NCI-H226 (cell line): ENCODE measurements around the gene RGL4.
"Not testable (repeated sequence)": the region's sequence is repeated elsewhere in the genome, so short reads cannot be mapped to it uniquely, and the experiment has no call there.

Experiments
- DNase-seq: peaks from one replicate; pipeline ENCODE4 v3.0.0-alpha.2; 2015

The RGL4 gene

DNA sequence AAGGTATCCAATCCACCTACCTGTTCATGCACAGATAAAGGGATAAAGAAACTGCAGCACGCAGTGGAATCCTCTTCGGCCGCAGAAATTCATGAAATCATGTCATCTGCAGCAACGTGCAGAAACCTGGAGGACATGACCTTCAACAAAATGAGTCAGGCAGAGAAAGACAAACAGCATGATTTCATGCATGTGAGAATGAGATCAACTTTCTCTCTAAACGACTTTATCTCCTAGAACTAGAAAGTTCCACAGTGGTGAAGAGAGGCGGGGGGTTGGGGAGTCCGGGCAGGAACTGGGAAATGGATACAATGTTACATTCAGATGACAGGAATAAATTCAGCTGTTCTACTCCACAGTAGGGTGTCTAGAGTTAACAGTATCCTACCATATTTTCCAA is 9.9 kb downstream of the RGL4 start:
- no peak for DNase-seq

DNA sequence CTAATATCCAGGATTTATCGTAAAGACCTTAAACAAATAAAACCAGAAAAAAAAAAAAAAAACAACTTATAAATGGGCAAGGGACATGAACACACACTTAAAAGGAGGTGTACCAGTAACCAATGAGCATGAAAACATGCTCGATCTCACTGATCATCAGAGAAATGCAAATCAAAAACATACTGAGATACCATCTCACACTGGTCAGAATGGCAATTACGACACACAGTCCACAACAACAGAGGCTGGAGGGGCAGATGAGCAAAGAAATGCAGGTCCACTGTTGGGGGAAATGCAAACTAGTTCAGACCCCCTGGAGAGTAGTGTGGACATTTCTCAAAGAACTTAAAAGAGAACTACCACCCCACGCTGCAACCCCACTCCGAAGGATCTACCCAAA is 13.2 kb downstream of the RGL4 start:
- no peak for DNase-seq

DNA sequence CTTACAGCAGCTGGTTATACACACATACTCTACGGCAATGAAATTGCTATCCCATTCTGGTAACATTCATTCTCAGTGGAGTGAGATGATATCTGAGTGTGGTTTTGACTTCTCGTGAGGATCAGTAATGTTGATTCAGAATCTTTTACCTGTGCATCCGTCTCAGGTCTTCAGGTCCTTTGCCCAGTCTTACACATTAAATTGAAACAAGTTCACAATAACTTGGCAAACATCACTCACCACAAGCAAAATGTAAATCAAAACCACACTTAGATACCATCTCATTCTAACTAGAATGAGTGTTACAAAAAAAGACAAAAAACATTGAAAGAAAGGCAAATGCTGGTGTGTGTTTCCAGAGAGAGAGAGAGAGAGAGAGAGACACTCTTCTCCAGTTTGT is 14.0 kb downstream of the RGL4 start:
- DNase-seq: no peak

DNA sequence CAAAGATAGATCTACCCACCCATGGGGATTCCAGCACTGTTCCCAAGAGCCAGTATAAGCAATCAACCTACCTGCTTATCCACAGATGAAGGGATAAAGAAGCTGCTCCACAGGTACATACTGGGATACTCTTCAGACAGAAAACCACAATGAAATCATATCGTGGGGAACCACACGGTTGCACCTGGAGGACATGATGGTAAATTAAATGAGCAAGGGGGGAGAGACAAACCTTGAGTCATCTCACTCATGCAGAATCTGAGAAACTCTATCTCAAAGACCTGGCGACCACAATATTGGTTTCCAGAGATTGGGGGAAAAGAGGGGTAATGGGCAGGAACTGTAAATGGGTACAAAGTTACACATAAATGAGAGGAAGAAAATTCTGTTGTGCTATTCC is 14.5 kb downstream of the RGL4 start:
- DNase-seq: no peak

DNA sequence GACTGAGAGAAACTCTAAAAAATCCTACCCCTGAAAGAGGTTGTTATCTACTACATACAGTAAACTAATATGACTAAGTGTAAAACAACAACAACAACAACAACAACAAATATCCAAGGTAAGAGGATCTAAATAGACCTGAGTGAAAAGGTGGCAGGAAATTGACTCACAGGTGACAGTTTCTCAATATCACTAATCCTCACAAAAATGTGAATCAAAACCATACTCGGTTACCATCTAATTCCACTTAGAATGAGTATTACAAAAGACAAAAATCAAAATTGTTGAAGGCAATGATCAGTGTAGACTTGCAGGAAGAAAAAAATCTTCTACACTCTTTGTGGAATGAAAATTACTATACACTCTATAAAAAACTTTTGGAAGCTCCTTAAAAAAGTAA is 17.5 kb downstream of the RGL4 start:
- DNase-seq: no peak

DNA sequence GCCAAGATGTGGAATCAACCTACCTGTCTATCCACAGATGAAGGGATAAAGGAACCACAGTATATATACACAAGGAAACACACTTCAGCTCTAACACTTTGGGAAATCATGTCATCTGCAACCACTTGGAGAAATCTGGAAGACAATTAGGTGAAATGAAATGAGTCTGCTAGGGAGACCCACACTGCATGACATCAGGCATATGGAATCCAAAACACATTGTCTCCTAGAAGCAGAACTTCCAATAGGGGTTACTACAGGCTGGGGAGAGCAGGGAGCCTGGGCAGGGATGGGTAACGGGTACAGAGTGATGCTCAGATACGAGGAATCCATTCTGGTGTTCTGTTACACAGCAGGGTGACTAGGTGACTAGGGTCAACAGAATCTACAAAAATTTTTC is 18.3 kb downstream of the RGL4 start:
- DNase-seq: no peak

DNA sequence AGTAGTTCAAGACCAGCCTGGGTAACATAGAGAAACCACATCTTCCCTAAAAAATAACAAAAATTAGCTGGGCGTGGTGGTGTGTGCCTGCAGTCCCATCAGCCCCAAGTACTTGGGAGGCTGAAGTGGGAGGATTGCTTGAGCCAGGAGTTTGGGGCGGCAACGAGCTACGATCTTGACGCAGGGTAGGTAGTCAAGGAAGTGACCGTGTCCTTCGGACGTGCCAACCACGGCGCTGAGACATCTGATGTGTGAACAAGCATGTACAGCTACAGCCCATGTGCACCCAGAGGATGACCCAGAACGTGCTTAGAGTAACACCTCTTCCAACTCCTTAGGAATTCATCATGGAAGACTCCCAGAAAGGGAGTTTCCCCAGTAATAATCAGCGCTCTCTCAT is 21.4 kb downstream of the RGL4 start:
- DNase-seq: no peak

DNA sequence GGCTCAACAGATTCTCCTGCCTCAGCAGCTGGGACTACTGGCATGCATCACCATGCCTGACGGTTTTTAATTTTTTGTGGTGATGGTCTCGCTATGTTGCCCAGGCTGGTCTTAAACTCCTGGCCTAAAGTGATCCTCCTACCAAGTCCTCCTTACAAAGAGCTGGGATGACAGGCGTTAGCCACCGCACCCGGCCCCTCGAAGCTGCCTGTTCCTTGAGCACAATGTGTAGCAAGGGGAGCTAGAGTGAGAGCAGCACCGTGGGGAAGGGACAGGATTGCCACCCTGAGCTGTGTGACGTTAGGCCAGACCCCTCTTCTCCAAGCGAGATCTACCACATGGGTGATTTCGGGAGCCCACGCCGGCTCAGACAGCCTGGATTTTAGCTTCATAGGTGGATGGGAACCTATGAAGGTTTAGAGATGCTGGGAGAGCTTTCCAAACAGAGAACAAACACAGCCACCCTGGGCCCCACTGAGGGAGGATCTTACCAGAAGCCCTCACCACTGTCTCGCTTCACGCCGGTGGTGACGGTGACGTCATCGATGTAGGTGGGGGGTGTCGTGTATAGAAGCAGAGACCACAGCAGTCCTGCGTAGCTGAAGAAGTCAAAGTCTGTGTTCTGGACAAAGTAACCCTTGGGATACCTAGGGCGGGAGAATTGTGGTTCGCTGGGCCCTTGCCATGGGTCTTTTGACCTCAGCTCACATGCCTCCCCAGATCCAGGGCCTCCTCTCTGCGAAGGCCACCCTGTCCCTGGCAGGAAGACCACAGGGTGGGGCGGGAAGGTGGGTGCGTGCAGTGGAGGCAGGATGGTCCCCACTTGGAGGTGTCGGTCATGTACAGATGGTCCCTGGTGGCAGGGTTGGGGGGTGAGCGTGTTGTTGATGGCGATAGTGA is 23.1 kb downstream of the RGL4 start:
- DNase-seq: no peak

DNA sequence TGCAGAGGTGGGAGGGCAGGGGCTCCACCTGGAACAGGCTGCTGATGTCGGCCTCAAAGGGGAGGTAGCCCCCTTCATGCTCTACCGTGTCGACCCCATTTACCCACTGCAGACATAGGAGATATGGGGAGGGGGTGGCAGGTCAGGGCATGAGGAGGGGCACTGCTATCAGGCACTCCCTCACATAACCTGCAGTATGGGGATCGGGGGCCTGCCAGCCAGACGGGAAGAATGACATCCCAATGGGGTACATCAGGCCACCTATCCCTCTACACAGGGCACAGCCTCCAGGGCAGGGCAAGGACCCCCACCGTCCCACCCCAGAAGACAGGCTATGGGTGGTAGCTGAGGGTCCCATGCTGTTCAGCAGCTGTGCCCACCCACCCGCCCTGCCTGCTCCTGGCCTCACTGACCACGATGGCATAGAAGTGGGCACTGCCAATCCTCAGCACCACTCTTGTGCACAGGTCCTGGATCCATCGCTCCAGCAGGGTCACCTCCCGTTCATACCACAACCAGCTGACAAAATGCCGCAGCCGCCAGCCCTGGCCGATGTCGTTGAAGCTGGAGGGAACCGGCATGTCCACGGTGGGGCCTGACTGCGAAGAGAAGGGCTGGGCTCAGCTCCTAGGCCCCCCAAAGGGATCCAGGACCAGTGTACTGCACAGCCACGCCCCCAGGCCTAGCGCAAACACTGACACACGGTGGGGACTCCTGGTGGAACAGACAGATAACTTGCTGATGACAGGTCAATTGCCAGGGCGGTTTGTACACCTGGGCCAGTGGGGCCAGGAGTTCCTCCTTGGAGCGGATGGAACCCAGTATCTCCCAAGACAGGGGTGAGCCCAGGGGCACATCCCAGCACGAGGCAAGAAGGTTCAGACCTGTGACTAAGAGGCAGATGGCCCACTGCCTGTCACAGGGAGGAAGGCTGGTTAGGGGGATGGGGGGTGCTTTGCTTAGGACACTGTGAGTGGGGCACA is 24.1 kb downstream of the RGL4 start:
- DNase-seq: no peak

DNA sequence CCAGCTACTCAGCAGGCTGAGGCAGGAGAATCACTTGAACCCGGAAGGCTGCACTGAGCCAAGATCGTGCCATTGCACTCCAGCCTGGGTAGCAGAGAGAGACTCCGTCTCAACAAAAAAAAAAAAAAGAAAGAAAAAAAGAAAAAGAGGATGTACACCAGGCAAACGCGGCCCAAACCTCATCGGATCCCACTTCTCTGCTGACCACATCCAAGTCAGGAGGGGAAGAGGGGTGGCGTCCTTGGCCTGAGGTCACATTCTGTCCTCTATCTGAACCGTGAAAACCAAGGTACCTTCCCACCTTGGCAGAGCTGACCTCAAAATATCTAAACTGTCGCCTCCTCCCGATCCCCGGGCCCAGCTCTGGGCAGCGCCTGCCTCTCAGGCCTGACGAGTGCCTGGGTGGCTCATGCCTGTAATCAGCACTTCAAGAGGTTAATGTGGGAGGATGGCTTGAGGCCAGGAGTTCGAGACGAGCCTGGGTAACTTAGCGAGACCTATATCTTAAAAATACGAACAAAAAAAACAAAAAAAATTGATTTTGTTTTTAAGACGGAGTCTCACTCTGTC is 25.1 kb downstream of the RGL4 start:
- DNase-seq: no peak

DNA sequence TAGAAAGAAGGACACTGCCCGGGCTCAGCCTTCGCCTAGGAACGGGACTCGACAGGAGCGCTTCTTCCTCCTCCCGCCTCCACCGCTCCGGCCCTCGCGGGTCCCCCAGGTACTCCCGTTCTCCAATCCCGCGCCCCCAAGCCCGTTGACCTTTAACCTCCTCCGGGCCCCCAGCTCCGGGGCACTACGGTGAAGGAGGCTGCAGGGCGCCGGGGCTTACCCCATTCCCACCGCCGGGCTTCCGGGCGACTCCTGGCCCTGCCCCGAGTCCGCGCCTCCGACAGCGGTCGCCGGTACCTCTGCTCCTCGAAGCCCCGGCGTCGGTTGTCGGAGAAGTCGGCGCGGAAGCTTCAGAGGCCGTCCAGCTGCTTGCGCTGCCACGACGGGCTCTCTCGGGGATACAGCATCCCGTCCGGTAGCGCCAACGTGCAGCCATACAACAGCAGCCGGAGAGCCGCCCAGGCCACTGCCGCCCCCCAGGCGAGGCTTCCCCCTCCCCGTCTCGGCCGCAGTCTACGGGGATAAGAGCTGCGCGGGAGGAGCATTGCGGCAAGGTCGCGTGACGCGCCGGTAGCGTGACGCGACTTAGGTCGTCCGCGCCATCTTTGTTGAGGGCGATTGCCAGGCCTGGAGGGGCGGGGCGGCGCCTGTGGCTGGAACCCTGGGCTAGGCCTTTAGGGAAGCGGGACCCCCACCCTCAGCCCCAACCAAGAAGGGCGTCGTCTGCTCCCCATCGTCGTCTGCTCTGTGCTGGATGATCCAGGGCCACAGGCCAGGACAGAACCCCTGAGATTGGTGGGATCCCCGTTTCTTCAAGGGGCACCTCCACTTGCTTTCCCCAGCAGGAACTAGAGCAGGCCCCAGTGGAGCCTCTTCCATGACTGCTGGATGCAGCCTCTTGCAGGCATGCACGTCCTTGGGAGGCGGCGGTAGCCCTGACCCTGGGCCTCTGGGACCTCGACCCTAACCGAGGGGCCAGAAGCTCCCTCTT is 26.3 kb downstream of the RGL4 start:
- DNase-seq: peak; percentile 37

DNA sequence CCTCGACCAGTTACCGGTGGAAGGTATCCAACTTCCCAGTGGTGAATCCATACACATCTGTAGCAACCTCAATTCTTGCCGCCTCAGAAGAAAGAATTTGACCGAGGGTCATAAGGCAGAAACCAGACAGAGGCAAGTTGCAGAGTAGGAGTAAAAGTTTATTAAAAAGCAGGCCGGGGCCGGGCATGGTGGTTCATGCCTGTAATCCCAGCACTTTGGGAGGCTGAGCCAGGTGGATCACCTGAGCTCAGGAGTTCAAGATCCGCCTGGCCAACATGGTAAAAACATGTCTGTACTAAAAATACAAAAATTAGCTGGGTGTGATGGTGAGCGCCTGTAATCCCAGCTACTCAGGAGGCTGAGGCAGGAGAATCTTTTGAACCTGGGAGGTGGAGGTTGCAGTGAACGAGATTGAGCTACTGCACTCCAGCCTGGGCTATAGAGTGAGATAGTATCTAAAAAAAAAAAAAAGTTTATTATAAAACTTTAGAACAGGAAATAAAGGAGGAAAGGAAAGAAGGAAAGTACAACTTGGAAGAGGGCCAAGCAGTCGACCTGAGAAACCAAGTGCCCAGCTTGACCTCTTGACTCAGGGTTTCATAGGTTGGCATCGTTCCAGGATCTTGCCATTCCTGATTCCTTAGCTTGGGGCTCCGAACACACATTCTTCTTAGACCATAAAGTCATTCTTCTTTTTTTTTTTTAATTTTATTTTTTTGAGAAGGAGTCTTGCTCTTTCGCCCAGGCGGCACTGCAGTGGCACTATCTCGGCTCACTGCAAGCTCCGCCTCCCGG is 27.8 kb downstream of the RGL4 start:
- DNase-seq: no peak

DNA sequence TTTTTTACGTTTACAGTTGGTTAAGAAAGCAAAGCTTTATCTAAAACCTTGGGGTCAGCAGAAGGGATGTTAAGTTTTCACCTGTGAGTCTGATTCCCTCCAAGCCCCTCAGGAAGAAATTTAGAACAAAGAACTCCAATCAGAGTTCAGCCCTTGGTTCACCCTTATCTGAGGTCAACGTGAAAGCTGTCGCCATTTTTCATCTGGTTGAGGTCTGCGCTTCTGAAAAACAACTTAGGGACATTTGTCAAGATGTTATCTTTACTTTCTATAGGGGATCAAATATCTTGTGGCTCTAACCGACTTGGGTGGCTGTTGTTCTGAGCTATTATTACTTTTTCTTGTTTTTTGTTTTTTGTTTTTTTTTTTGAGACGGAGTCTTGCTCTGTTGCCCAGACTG is 30.0 kb downstream of the RGL4 start:
- DNase-seq: no peak

DNA sequence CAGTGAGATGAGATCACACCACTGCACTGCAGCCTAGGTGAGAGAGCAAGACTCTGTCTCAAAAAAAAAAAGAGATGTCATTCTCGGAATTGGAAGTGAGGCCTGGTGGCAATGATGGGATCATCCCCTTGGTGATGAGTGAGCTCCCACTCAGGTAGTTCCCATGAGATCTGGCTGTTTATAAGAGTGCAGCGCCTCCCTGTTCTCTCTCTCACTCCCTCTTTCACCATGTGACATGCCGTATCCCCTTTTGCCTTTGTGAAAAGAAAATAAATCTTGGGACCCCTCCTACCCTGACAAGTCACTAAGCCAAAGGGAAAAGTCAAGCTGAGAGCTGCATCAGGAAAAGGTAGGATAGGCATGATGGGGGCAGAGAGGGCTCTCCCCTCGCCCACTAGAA is 31.3 kb downstream of the RGL4 start:
- no peak for DNase-seq

DNA sequence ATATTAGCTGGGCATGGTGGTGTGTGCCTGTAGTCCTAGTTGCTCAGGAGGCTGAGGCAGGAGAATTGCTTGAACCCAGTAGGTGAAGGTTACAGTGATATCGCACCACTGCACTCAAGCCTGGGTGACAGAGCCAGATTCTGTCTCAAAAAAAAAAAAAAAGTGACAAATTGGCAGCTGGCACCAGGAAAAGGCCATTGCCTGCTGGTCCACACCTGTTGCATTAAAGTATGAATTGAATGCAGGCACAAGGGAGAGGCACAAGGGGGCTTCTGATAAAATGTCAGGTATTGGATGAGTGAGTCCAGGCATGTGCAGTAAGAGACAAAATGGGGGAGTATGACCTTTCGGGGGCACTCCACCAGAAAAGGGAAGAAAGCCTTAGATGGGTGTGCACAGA is 31.9 kb downstream of the RGL4 start:
- no peak for DNase-seq

DNA sequence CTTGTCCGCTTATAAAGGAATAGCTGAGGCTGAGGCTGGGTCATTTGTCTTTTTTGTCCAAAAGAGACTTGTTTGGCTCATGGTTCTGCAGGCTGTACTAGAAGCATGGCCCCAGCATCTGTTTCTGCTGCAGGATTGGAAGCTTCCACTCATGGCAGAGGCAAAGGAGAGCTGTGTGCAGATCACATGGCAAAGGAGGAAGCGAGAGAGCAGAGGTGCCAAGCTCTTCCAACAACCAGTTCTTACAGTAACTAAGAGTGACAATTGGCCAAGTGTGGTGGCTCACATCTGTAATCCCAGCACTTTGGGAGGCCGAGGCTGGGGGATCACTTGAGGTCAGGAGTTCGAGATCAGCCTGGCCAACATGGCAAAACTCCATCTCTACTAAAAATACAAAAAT is 37.3 kb downstream of the RGL4 start:
- not testable (repeated sequence) for DNase-seq

DNA sequence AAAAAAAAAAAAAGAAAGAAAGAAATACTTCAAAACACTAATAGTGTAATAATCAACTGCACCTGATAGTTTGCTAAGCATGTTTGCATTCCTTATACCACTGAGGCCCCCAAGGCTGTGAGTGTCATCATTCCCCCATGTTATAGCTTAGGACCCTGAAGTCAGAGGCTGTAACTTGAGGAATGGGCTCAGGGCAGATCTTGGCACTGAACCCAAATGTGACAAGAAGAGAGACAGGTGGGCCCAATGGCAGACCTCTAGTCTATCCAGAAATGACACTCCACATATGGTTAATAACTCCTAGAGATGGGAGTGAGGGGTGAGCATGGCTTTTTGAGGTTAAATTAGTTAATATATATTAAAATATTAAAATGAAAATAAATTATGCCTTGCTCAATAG is 46.9 kb downstream of the RGL4 start:
- DNase-seq: no peak

DNA sequence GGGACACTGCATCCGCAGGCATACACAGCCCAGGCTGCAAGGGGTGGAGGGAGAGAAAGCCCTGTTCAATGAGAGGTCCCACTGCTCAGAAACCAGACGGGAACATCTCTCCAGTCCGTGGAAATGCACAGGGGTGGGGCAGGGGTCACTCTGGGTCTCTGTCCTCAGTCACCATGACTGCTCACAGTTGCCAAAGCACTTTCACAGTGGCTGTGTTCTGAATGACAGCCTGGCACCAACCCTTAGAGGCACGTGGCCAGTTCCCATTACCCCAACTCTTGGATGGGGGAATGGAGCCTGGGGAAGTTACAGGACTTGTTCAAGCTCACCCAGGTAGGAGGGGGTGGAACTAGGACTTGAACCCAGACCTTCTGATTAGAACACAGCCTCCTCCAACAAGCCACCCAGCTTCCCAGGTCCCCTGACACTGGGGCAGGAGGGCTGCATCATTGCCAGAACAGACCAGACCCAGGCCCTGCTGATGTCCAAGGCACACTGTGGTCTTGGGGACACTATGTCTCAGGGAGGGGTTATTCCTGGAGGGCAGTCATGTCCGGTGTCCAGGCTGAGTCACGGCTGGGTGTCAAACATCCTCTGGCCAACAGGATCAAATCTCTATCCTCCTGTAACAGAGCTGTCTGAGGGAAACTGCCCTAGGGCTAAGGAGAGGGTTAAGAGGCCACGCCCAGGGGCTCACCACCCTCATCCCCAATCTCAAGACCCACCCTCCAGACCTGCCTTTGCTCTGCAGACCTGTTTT is 51.9 kb downstream of the RGL4 start:
- DNase-seq: no peak

DNA sequence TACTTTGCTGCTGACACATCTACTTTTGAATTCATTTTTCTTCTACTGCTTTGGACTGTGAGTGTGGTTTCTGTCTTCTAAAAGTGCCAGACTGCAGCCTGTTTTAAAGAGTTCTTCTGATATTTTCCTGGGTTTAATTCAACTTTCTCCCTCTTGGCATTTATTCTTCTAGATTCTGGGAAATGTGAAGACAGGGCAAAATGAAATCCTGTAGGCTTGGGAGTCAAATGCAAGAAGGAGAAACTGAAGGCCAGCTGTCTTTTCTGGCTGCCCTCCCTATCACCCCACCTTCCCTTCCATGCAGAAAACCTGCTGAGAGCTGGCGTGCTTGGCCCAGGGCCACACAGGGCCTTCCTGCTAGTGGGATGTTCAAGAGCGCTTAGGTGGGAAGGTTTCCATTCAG is 52.5 kb downstream of the RGL4 start:
- no peak for DNase-seq

DNA sequence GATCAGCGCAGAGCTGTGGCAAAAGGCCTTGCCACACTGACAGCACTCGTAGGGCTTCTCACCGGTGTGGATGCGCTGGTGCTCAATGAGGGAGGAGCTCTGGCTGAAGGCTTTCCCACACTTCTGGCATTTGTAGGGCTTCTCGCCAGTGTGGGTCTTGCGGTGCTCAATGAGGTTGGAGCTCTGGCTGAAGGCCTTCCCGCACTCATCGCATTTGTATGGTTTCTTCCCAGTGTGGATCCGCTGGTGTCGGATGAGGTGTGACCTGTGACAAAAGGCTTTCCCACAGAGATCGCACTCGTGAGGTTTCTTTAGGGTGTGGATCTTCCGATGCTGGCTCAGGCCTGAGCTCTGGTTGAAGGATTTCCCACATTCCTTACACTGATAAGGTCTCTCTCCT is 53.2 kb downstream of the RGL4 start:
- no peak for DNase-seq

DNA sequence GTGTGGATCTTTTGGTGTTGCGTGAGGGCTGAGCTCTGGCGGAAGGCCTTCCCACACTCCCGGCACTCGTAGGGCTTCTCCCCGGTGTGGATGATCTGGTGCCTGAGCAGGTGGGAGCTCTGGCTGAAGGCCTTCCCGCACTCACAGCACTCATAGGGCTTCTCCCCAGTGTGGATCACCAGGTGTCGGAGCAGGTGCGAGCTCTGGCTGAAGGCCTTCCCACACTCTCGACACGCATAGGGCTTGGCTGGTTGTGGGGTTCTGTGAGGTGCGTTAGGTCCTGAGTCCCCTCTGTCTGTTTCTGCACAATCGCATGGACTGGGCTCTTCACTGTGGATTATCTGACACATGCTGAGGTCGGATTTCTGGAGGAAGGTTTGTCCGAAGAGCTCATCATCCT is 53.7 kb downstream of the RGL4 start:
- no peak for DNase-seq
